DND-41 (cell line): ENCODE data around the gene GPR17.

Experiments
- ATAC-seq: fragments of 200-7000 bp; cut with Tn5 transposase; 3 replicates; pipeline ENCODE4 v1.9.1; 2021; ENCODE audit warnings: low read depth; ENCODE audit not compliant: insufficient read depth
- DNase-seq: peaks from one replicate; pipeline ENCODE4 v3.0.0-alpha.2; 2020
- H2AFZ ChIP-seq: 2 replicates; pipeline ENCODE4 v1.6.0; 2012; ENCODE audit warnings: low read depth, low read length
- H3K27ac ChIP-seq: 2 replicates; pipeline ENCODE4 v1.5.1; 2012; ENCODE audit warnings: low read length, inconsistent platforms
- H3K27me3 ChIP-seq: fragments of 200-600 bp; sonication (generic); 2 replicates; pipeline ENCODE4 v1.6.0; 2012; ENCODE audit warnings: low read length, mild to moderate bottlenecking, inconsistent platforms; ENCODE audit not compliant: insufficient read depth, poor library complexity
- H3K36me3 ChIP-seq: 2 replicates; pipeline ENCODE4 v1.5.1; 2012; ENCODE audit warnings: low read length, inconsistent platforms; ENCODE audit not compliant: insufficient read depth
- H3K4me1 ChIP-seq: 2 replicates; pipeline ENCODE4 v1.5.1; 2012; ENCODE audit warnings: mild to moderate bottlenecking, low read length; ENCODE audit not compliant: insufficient read depth
- H3K4me2 ChIP-seq: 2 replicates; pipeline ENCODE4 v1.6.0; 2012; ENCODE audit warnings: mild to moderate bottlenecking, moderate library complexity, low read length, inconsistent platforms; ENCODE audit not compliant: insufficient read depth
- H3K4me3 ChIP-seq, 2 experiments: fragments of 200-600 bp in 1 of 2; shearing (Covaris generic) in 1 of 2; 2 replicates each; pipeline ENCODE4 v1.5.1; 2012 to 2016; ENCODE audit warnings: inconsistent platforms in 2 of 2, low read length in 2 of 2, mild to moderate bottlenecking in 2 of 2, low read depth in 1 of 2, moderate library complexity in 1 of 2
- H3K79me2 ChIP-seq: 2 replicates; pipeline ENCODE4 v1.6.0; 2012; ENCODE audit warnings: low read length, inconsistent platforms; ENCODE audit not compliant: insufficient read depth
- H3K9ac ChIP-seq: 2 replicates; pipeline ENCODE4 v1.6.0; 2012; ENCODE audit warnings: low read depth, mild to moderate bottlenecking, inconsistent platforms, low read length, moderate library complexity
- H3K9me3 ChIP-seq: 2 replicates; pipeline ENCODE4 v1.5.1; 2012; ENCODE audit warnings: low read length, moderate library complexity, mild to moderate bottlenecking, inconsistent platforms; ENCODE audit not compliant: insufficient read depth, severe bottlenecking
- H4K20me1 ChIP-seq: 2 replicates; pipeline ENCODE4 v1.6.0; 2012; ENCODE audit warnings: low read length; ENCODE audit not compliant: insufficient read depth
- EZH2 ChIP-seq: IDR thresholded peaks from 3 replicates; pipeline ENCODE4 v1.6.1; 2012; ENCODE audit warnings: borderline replicate concordance, low read depth, mild to moderate bottlenecking, moderate library complexity, low read length, inconsistent platforms; ENCODE audit not compliant: severe bottlenecking
- TF ChIP-seq, protein P1 (sequence below): IDR thresholded peaks from 2 replicates; pipeline ENCODE4 v1.5.1; 2012; ENCODE audit warnings: borderline replicate concordance, low read length, moderate library complexity, mild to moderate bottlenecking; ENCODE audit not compliant: poor library complexity, severe bottlenecking; ENCODE audit errors: extremely low read depth

GPR17 gene

DNA sequence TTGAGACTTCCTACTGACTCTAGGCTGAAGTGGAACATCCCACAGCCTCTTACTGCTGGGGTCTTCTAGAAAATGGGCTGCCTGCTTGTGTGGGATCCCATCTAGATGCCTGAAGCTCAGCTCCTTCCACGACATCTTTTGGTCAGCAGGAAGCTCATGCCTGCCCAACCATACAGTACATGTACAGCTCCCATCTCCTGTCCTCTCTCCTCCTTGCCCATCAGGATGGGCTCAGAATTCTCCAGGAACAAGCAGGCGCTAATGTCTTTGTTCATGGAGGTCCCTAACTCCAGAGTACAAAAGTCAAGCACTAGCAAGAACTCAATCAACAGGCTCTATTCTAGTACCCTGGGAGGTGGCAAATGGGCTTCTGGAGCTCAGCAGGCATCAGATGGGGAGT, 31.7 kb upstream of the GPR17 start:
- Histone ChIP-seq H3K9ac (peak overlapping the region; percentile 75), H4K20me1 (no peaks in the 10 kb centered on the region), H3K4me1 (peaks cover 97% of the 10 kb centered on the region), H2AFZ (no peak overlapping the region; the same call in 1 of the 2 replicates), H3K27ac (peak overlapping the region; percentile 97), H3K36me3 (peaks cover 54% of the 10 kb centered on the region), H3K9me3 (peaks cover 22% of the 10 kb centered on the region), H3K4me3 (peak overlapping the region in 1 of 2 experiments; percentile 28; a peak in 1 of 4 replicates), H3K79me2 (peaks cover 43% of the 10 kb centered on the region), H3K4me2 (peak overlapping the region; percentile 48), H3K27me3 (no peaks in the 10 kb centered on the region)
- no peak for TF ChIP-seq EZH2
- TF ChIP-seq, protein P1, sequence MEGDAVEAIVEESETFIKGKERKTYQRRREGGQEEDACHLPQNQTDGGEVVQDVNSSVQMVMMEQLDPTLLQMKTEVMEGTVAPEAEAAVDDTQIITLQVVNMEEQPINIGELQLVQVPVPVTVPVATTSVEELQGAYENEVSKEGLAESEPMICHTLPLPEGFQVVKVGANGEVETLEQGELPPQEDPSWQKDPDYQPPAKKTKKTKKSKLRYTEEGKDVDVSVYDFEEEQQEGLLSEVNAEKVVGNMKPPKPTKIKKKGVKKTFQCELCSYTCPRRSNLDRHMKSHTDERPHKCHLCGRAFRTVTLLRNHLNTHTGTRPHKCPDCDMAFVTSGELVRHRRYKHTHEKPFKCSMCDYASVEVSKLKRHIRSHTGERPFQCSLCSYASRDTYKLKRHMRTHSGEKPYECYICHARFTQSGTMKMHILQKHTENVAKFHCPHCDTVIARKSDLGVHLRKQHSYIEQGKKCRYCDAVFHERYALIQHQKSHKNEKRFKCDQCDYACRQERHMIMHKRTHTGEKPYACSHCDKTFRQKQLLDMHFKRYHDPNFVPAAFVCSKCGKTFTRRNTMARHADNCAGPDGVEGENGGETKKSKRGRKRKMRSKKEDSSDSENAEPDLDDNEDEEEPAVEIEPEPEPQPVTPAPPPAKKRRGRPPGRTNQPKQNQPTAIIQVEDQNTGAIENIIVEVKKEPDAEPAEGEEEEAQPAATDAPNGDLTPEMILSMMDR: no peak
- ATAC-seq: no peak
- peak; percentile 27 for DNase-seq

GRCh38 chr2:127614731-127615130, 31.2 kb upstream of the GPR17 start:
- peak overlapping the region; percentile 48 for H3K4me2 ChIP-seq

DNA sequence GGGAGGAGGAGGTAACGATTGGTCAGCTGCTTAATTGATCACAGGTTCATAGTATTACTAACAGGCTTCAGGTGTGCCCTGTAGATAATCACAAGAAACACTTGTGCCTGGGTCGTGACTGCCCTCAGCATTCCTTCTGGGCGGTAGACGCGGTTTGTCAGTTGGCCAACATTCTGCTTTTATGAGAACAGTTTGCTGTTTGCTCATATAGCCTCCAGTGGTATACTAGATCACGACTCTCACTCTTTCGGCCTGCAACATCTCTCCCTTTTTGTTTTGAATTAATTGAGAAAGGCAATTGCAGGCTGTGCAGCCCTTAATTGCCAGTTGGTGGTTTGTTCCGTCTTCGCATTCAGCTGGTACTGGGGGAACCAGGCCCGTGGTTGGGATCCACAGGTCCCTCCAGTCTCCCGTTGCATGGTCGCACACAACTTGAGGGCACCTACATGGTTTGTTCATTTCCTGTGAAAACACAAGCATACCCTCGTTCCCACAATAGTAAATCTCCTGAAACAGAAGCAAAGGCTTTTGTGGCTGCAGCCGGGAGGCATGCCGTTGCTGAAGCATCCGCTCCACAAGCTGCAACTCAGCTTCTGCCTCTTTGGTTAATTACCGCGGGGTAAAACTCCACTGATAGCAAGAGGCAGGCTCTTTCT, 30.3 kb upstream of the GPR17 start:
- Histone ChIP-seq H3K27ac (peak overlapping the region; percentile 97), H3K9ac (peak overlapping the region; percentile 75), H3K4me1 (peaks cover 96% of the 10 kb centered on the region), H3K36me3 (peaks cover 47% of the 10 kb centered on the region), H2AFZ (peak overlapping the region; percentile 51; the same call in 1 of the 2 replicates), H3K27me3 (no peaks in the 10 kb centered on the region), H3K79me2 (peaks cover 35% of the 10 kb centered on the region), H3K4me3 (no peak overlapping the region; a peak in 1 of 4 replicates), H3K4me2 (peak overlapping the region; percentile 48), H4K20me1 (no peaks in the 10 kb centered on the region), H3K9me3 (peaks cover 22% of the 10 kb centered on the region)
- ATAC-seq: peak; percentile 80
- peak; percentile 96 for DNase-seq
- TF ChIP-seq, protein P1: peak; percentile 12
- TF ChIP-seq EZH2: no peak

More at GRCh38 chr2:127614731-127615130, 31.2 kb upstream of the GPR17 start:
- Histone ChIP-seq H3K4me1 (peaks cover 97% of the 10 kb centered on the region), H3K4me3 (peak overlapping the region in 1 of 2 experiments; percentile 28; a peak in 1 of 4 replicates), H3K27me3 (no peaks in the 10 kb centered on the region), H3K79me2 (peaks cover 40% of the 10 kb centered on the region), H3K36me3 (peaks cover 49% of the 10 kb centered on the region), H3K9ac (peak overlapping the region; percentile 75), H3K27ac (peak overlapping the region; percentile 97), H4K20me1 (no peaks in the 10 kb centered on the region), H3K9me3 (peaks cover 22% of the 10 kb centered on the region), H2AFZ (peak overlapping the region; percentile 51; the same call in 1 of the 2 replicates)
- TF ChIP-seq, protein P1: no peak
- TF ChIP-seq EZH2: no peak
- no peak for ATAC-seq
- no peak for DNase-seq
